HEK293 (cell line): ENCODE data around the gene LAG3.

Experiments used
- INSM2 ChIP-seq: fragments of 450-650 bp; formaldehyde crosslinking; IDR thresholded peaks from 2 replicates; pipeline ENCODE4 v1.5.1; 2016; ENCODE audit warnings: missing biosample characterization, missing genetic modification characterization
- PRDM2 ChIP-seq: fragments of 450-650 bp; formaldehyde crosslinking; IDR thresholded peaks from 2 replicates; pipeline ENCODE4 v1.5.1; 2016; ENCODE audit warnings: missing biosample characterization, missing genetic modification characterization, borderline replicate concordance
- ZBTB21 ChIP-seq: fragments of 450-650 bp; formaldehyde crosslinking; IDR thresholded peaks from 2 replicates; pipeline ENCODE4 v1.5.1; 2017; ENCODE audit warnings: missing biosample characterization, missing genetic modification characterization
- ZFP3 ChIP-seq: fragments of 450-650 bp; formaldehyde crosslinking; IDR thresholded peaks from 2 replicates; pipeline ENCODE4 v1.5.1; 2016; ENCODE audit warnings: low read depth, missing biosample characterization, missing genetic modification characterization
- ZNF174 ChIP-seq: fragments of 450-650 bp; formaldehyde crosslinking; IDR thresholded peaks from 2 replicates; pipeline ENCODE4 v1.5.0; 2017; ENCODE audit warnings: missing biosample characterization, mild to moderate bottlenecking, missing genetic modification characterization
- ZNF18 ChIP-seq: fragments of 450-650 bp; formaldehyde crosslinking; IDR thresholded peaks from 2 replicates; pipeline ENCODE4 v1.5.1; 2016; ENCODE audit warnings: missing biosample characterization, missing genetic modification characterization
- ZNF223 ChIP-seq: fragments of 450-650 bp; formaldehyde crosslinking; IDR thresholded peaks from 2 replicates; pipeline ENCODE4 v1.5.1; 2016; ENCODE audit warnings: missing biosample characterization, missing genetic modification characterization
- ZNF280D ChIP-seq: fragments of 450-650 bp; formaldehyde crosslinking; IDR thresholded peaks from 2 replicates; pipeline ENCODE4 v1.5.1; 2016; ENCODE audit warnings: missing biosample characterization, missing genetic modification characterization
- ZNF350 ChIP-seq: fragments of 450-650 bp; formaldehyde crosslinking; IDR thresholded peaks from 2 replicates; pipeline ENCODE4 v1.5.0; 2017; ENCODE audit warnings: missing biosample characterization, mild to moderate bottlenecking, missing genetic modification characterization
- ZNF510 ChIP-seq: fragments of 450-650 bp; formaldehyde crosslinking; IDR thresholded peaks from 2 replicates; pipeline ENCODE4 v1.5.1; 2018; ENCODE audit warnings: mild to moderate bottlenecking, missing genetic modification characterization, missing biosample characterization; ENCODE audit not compliant: insufficient replicate concordance
- ZNF555 ChIP-seq: fragments of 450-650 bp; formaldehyde crosslinking; conservative IDR thresholded peaks from 2 replicates; pipeline ENCODE4 v1.5.1; 2017; ENCODE audit warnings: missing biosample characterization, mild to moderate bottlenecking, missing genetic modification characterization, inconsistent platforms
- ZNF580 ChIP-seq: fragments of 450-650 bp; formaldehyde crosslinking; IDR thresholded peaks from 2 replicates; pipeline ENCODE4 v1.5.1; 2016; ENCODE audit warnings: missing biosample characterization, missing genetic modification characterization
- ZNF660 ChIP-seq: fragments of 450-650 bp; IDR thresholded peaks from 2 replicates; pipeline ENCODE4 v1.5.1; 2018; ENCODE audit warnings: missing biosample characterization, mild to moderate bottlenecking, missing genetic modification characterization
- ZNF76 ChIP-seq: fragments of 450-650 bp; formaldehyde crosslinking; IDR thresholded peaks from 2 replicates; pipeline ENCODE4; 2016; ENCODE audit warnings: low read depth, missing biosample characterization, missing genetic modification characterization, borderline replicate concordance
- ZNF830 ChIP-seq: fragments of 450-650 bp; IDR thresholded peaks from 2 replicates; pipeline ENCODE4 v1.5.0; 2018; ENCODE audit warnings: missing biosample characterization, missing genetic modification characterization, low read depth, mild to moderate bottlenecking, moderate library complexity
- ZSCAN16 ChIP-seq: fragments of 450-650 bp; formaldehyde crosslinking; IDR thresholded peaks from 2 replicates; pipeline ENCODE4 v1.5.1; 2016; ENCODE audit warnings: missing biosample characterization, missing genetic modification characterization
- TF ChIP-seq, protein P1 (sequence below): fragments of 450-650 bp; formaldehyde crosslinking; IDR thresholded peaks from 2 replicates; pipeline ENCODE4 v1.5.1; 2016; ENCODE audit warnings: missing biosample characterization, missing genetic modification characterization
- TF ChIP-seq, protein P2 (sequence below): fragments of 450-650 bp; formaldehyde crosslinking; IDR thresholded peaks from 2 replicates; pipeline ENCODE4 v1.5.1; 2016; ENCODE audit warnings: missing biosample characterization, missing genetic modification characterization

LAG3 gene

DNA sequence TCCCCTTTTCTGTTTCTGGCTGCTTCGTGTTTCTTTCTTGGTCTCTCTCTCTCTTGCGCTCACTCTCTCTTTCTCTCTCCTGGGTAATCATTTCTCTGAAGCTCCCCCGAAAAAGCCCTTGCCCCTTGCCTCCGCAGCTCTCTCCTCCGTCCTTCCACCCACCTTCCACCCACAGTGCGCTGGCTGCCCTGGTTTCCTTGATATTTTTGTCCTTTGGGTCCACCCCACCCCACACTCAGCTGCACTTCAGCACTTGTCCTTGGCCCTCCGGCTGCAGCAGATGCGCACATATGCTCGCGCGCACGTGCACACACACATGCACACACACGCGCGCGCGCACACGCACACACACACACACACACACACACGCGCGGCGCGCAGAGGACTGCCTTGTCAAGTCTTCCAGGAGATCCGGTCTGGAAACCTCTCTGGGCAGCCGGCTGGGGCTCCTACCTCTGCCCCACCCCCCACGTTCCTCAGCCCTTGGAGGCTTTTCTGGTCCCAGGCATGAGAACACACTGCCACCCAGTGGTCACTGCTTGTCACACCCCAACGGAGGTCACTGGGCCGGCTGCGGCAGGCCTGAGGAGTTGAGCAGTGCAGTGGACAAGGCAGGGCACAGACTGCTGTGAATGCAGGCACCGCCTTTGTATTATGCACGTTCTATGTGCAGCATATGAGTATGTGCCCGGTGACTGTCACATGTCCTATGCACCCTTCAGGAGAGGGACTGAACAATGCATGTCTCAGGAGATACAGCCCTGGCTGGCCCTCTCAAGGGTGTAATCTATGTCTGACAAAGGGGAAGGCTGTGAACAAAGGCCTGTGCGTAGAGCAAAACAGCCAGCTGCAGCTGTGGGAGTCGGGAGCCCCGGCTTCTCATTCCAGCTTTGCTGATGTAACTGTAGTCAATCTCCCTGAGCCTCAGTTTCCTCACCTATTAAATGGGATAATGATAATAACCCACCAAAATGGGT is 6.5 kb downstream of the LAG3 start (continued):
- TF ChIP-seq PRDM2 (tag by site-specific recombination), result peak; percentile 95; the same call in 1 of the 2 replicates
- TF ChIP-seq, protein P1, sequence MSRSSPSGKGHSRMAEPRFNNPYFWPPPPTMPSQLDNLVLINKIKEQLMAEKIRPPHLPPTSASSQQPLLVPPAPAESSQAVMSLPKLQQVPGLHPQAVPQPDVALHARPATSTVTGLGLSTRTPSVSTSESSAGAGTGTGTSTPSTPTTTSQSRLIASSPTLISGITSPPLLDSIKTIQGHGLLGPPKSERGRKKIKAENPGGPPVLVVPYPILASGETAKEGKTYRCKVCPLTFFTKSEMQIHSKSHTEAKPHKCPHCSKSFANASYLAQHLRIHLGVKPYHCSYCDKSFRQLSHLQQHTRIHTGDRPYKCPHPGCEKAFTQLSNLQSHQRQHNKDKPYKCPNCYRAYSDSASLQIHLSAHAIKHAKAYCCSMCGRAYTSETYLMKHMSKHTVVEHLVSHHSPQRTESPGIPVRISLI (tag by site-specific recombination), result no peak
- no peak for TF ChIP-seq ZSCAN16 (tag by site-specific recombination)
- no peak for TF ChIP-seq ZNF174
- no peak for TF ChIP-seq ZFP3 (tag by site-specific recombination)
- TF ChIP-seq, protein P2, sequence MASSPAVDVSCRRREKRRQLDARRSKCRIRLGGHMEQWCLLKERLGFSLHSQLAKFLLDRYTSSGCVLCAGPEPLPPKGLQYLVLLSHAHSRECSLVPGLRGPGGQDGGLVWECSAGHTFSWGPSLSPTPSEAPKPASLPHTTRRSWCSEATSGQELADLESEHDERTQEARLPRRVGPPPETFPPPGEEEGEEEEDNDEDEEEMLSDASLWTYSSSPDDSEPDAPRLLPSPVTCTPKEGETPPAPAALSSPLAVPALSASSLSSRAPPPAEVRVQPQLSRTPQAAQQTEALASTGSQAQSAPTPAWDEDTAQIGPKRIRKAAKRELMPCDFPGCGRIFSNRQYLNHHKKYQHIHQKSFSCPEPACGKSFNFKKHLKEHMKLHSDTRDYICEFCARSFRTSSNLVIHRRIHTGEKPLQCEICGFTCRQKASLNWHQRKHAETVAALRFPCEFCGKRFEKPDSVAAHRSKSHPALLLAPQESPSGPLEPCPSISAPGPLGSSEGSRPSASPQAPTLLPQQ, result peak; percentile 89
- TF ChIP-seq ZNF350 (tag by site-specific recombination), result no peak
- TF ChIP-seq ZNF223 (tag by site-specific recombination), result 0 out of 2 replicates have a peak, but pooled peaks have one; percentile 8
- TF ChIP-seq ZNF555 (tag by site-specific recombination), result no peak
- no peak for TF ChIP-seq ZNF280D (tag by site-specific recombination)
- peak; percentile 73; the same call in 1 of the 2 replicates for TF ChIP-seq INSM2
- peak; percentile 72 for TF ChIP-seq ZNF76 (tag by site-specific recombination)
- TF ChIP-seq ZNF510 (tag by site-specific recombination), result no peak
- peak; percentile 90 for TF ChIP-seq ZNF580
- no peak for TF ChIP-seq ZNF830 (tag by site-specific recombination)
- TF ChIP-seq ZBTB21, result peak; percentile 54
- TF ChIP-seq ZNF660 (tag by site-specific recombination), result peak; percentile 80; the same call in 1 of the 2 replicates
- no peak; the same call in 1 of the 2 replicates for TF ChIP-seq ZNF18 (tag by site-specific recombination)
